TTC549 (cell line): Measurements from ENCODE around the gene CMTM6.
"Not testable (repeated sequence)": the region's sequence is repeated elsewhere in the genome, so short reads cannot be mapped to it uniquely, and the experiment has no call there.

Experiments
- FAIRE-seq: peaks from 2 replicates; lab custom pipeline; 2012; peaks lifted over from hg19 to GRCh38; lab: Jason Lieb, UNC

The CMTM6 gene, protein sequence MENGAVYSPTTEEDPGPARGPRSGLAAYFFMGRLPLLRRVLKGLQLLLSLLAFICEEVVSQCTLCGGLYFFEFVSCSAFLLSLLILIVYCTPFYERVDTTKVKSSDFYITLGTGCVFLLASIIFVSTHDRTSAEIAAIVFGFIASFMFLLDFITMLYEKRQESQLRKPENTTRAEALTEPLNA

GRCh38 chr3:32502118-32502945 is at the start of gene CMTM6:
TSS of gene CMTM6 (minus strand) at chr3:32502852. CDS start at chr3:32502745, 107 bp downstream.
- no peak for FAIRE-seq

DNA sequence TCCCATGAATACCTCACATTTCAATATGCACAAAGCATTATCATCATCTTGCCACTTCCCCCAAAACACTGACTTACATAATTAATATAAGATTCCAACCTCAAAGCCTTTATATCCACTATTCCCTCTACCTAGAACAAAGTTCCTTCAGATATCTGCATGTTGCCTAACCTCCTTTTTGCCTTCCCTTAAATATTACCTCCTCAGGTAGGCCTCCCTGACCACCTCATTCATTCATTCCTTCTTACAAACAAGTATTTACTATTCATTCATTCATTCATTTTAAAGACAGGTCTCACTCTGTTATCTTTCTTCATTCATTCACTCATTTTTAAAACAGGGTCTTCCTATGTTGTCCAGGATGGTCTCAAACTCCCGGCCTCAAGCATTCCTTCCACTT is 49.4 kb upstream of the CMTM6 start:
- FAIRE-seq = no peak

- no peak for FAIRE-seq
Measured at GRCh38 chr3:32551496-32551895, 48.8 kb upstream of the CMTM6 start.

- FAIRE-seq = no peak
Measured at GRCh38 chr3:32551087-32551486, 48.4 kb upstream of the CMTM6 start.

- no peak for FAIRE-seq
Measured at GRCh38 chr3:32545305-32545704, 42.7 kb upstream of the CMTM6 start.

GRCh38 chr3:32544894-32545293 is 42.2 kb upstream of the CMTM6 start:
- FAIRE-seq = no peak

- FAIRE-seq = no peak
Measured at GRCh38 chr3:32542807-32543206, 40.2 kb upstream of the CMTM6 start.

GRCh38 chr3:32540899-32541298 is 38.2 kb upstream of the CMTM6 start:
- no peak for FAIRE-seq

GRCh38 chr3:32532434-32532833 is 29.8 kb upstream of the CMTM6 start:
- FAIRE-seq = no peak

DNA sequence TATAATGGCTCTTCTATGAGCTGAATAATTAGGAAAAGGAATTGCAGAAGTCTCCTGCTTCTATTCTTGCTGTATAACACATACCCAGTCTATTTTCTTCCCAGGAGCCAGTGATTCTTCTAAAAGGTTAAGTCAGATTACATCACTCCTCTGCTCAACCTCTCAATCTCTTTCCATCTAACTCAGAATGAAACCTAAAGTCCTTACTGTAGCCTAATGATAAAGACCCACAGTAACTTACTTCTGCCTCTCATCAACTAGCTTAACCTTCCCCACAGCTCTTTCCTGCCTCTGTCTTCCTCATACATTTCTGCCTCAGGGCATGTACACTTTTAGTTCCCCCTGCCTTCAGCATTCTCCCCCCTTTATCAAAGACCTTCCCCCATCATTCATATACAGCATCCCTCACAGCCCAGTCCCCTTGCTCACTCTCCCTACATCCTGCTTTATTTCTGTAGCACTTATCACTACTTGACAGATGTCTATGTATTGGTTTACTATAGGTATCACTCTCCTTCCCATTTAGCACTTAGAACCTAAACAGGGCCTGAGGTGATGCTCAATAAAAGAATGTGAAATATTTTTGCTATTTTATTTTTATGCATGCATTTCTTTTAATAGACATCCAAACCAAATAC is 28.5 kb upstream of the CMTM6 start:
- FAIRE-seq = no peak

DNA sequence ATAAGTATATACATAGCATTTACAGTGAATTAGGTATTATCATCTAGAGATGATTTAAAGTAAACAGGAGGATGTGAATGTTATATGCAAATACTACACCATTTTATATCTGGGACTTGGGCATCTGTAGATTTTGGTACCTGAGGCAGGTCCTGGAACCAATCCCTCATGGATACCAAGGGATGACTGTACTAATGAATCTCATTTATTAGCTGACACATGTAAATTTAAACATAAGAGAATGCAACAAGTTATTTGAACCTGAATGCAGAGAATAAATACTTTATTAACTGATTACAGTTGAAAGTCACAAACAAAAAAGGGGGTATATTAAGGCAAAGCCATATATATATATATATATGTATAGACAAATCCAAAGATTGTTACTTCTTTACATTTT is 23.1 kb upstream of the CMTM6 start:
- FAIRE-seq = no peak

GRCh38 chr3:32522682-32523081 is 20.0 kb upstream of the CMTM6 start:
- FAIRE-seq = no peak

GRCh38 chr3:32518921-32519320 is 16.3 kb upstream of the CMTM6 start:
- FAIRE-seq = not testable (repeated sequence)

GRCh38 chr3:32516751-32517150 is 14.1 kb upstream of the CMTM6 start:
- not testable (repeated sequence) for FAIRE-seq

- no peak for FAIRE-seq
Measured at GRCh38 chr3:32511005-32511404, 8.4 kb upstream of the CMTM6 start.

GRCh38 chr3:32510075-32510724 is 7.5 kb upstream of the CMTM6 start:
- peak; percentile 87 for FAIRE-seq

- FAIRE-seq = no peak
Measured at GRCh38 chr3:32508711-32509110, 6.1 kb upstream of the CMTM6 start.

DNA sequence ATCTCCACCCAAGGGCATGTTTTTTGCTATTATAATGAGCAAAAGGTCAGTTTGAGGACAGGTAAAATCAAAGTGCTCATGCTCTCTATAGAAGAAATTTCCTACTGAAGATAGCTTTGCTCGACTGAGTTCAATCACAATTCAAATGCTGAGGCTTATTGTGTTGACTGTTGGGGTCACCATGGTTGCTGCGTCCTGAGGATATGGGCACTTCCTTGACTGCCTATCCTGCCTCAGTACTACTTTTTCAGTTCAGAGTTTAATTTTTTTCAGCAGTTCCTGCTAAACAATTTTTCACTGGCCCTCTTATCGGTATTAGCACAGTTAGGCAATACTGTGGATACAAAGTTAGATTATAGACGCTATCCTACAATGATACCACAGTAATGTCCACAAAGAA is 3.8 kb upstream of the CMTM6 start:
- FAIRE-seq = no peak

- FAIRE-seq = no peak
Measured at GRCh38 chr3:32502946-32503286, 264 bp upstream of the CMTM6 start.

DNA sequence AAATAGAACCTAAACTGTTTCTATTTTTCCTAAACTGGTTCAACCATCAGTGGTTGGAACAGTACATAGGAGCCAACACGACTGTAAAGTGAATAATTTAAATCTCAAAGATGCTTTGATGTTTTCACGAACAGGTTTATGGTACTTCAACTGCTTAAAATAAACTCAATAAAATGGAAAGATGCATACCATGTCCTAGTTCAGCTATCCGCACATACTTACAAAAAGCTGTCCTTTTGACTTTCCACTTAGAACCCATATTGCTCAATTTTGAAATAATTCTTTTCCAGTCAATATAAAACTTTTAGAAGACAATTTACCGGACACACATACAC is 902 bp downstream of the CMTM6 start:
- no peak for FAIRE-seq

DNA sequence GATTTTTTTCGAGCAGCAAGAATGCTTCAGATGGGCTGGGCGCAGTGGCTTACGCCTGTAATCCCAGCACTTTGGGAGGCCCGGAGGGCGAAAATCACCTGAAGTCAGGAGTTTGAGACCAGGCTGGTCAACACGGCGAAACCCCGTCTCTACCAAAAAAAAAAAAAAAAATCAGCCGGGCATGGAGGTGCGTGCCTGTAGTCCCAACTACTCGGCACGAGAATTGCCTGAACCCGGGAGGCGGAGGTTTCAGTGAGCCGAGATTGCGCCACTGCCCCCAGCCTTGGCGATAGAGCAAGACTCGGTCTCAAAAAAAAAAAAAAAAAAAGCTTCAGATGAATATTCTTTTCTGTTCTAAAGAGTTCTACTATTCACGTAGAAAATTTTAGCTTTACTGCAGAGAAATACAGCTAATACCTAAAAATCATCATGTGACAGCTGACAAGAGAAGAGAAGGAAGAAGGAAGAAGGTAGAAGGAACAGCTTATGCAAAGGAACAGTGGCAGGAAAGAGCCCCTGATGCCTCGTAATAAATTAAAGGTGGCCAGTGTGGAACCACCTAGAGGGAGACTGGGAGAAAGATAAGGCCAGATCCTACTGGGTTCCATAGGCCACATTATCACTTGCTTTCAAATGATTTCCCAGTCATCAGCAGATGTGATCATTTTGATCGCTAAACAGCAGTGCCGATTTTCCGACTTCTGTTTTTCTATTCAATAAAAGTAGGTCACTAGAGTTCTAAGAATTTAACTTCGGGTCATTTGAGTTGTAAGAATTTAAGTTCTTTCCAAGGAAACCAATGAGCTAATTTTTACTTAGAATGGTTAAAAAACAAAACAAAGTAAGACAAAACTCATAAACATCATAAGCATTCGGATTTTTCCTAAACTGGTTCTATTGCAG is 1.5 kb downstream of the CMTM6 start:
- no peak for FAIRE-seq

DNA sequence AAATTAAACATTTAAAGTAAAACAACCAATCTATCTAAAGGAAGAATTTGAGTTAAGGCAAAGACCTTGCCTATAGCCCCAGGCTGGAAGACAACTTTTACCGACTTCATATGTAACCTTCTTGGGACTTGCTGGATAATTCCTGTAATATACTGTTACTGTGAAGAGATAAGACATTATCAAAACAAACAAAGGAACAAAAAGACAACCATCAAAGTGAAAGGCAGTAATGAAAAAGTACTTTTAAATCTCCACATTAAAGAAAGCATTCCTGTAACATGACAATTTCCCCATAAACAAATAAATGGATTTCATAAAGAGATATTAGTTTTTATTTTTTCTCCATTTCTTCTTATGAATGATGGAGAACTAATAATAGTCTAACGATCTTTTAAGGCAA is 2.4 kb downstream of the CMTM6 start:
- FAIRE-seq = no peak
